OCI-LY3 (cell line): Measurements from ENCODE around the gene MUC6.

Experiments
- EZH2phosphoT487 ChIP-seq: fragments of 200-600 bp; shearing (Covaris generic); IDR thresholded peaks from 2 replicates; pipeline ENCODE4 v1.6.1; 2018; ENCODE audit warnings: antibody characterized with exemption, mixed run types, low read depth
- TF ChIP-seq, protein P1 (sequence below): fragments of 200-600, 300-600 bp; sonication (generic); IDR thresholded peaks from 2 replicates; pipeline ENCODE4 v1.5.1; 2014; ENCODE audit warnings: antibody characterized with exemption, low read length, low read depth

DNA sequence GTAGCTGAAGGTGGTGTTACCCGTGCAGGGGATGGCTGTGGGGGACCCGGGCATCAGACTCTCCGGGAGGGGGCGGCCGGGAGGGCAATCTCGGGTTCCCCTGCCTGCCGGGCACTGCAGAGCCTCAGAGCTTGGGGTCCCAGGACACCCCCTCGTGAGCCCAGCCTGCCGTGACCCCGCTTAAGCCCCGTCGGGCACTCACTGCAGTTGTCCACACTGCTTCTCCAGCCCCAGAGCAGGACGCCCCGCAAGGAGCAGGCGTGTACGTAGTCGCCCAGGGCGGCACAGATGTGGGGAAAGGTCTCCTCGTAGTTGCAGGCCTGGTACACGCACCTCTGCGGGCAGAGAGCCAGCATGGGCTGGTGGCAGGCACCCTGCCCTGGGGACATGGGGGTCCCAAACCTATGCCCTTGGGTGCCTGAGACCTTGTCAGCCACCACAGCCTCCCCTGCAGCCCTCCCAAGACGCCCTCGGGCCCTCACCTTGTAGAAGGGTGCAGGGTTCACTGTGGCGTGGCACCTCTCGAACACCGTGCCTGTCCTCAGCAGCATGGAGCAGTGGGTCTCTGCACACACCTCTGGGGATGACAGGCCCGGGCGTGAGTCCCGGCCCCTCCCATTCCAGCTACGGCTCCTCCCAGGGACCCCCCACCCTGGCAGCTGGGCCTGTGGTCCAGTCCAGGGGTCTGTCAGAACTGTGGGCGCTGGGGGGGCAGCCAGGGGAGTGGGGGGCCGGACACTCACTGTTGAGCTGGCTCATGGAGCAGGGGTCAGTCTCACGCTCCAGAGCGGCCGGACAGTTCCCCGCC lies 8.8 kb downstream of the MUC6 start:
- TF ChIP-seq, protein P1, sequence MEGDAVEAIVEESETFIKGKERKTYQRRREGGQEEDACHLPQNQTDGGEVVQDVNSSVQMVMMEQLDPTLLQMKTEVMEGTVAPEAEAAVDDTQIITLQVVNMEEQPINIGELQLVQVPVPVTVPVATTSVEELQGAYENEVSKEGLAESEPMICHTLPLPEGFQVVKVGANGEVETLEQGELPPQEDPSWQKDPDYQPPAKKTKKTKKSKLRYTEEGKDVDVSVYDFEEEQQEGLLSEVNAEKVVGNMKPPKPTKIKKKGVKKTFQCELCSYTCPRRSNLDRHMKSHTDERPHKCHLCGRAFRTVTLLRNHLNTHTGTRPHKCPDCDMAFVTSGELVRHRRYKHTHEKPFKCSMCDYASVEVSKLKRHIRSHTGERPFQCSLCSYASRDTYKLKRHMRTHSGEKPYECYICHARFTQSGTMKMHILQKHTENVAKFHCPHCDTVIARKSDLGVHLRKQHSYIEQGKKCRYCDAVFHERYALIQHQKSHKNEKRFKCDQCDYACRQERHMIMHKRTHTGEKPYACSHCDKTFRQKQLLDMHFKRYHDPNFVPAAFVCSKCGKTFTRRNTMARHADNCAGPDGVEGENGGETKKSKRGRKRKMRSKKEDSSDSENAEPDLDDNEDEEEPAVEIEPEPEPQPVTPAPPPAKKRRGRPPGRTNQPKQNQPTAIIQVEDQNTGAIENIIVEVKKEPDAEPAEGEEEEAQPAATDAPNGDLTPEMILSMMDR, result no peak
- TF ChIP-seq EZH2phosphoT487, result no peak
